HepG2 (cell line): ENCODE results near the gene SULT1A3. TPM values are rescaled to one million over a fixed set of nuclear protein-coding genes. Genes with fewer than 3 reads are reported as not detected.

Experiments
- ETV6 ChIP-seq: sonication (generic); formaldehyde crosslinking; conservative IDR thresholded peaks from 2 replicates; pipeline ENCODE4 v1.4.0; 2020; ENCODE audit warnings: missing genetic modification reagents
- FOXA3 ChIP-seq: IDR thresholded peaks from 2 replicates; pipeline ENCODE4 v1.6.1; 2016; ENCODE audit warnings: missing genetic modification reagents, missing compliant biosample characterization
- FOXC1 ChIP-seq: sonication (generic); formaldehyde crosslinking; IDR thresholded peaks from 2 replicates; pipeline ENCODE4 v1.8.0; 2022; ENCODE audit warnings: mild to moderate bottlenecking, missing genetic modification reagents, borderline replicate concordance
- HES4 ChIP-seq: sonication (generic); formaldehyde crosslinking; IDR thresholded peaks from 2 replicates; pipeline ENCODE4 v1.9.0; 2021; ENCODE audit warnings: mild to moderate bottlenecking, missing genetic modification reagents, borderline replicate concordance
- IRF2 ChIP-seq: IDR thresholded peaks from 2 replicates; pipeline ENCODE4 v1.6.1; 2018; ENCODE audit warnings: missing genetic modification reagents, missing compliant biosample characterization
- KDM2A ChIP-seq: sonication (generic); formaldehyde crosslinking; IDR thresholded peaks from 2 replicates; pipeline ENCODE4 v1.4.0; 2020; ENCODE audit warnings: low read depth, missing genetic modification reagents, borderline replicate concordance
- KDM5B ChIP-seq: sonication (generic); formaldehyde crosslinking; IDR thresholded peaks from 2 replicates; pipeline ENCODE4 v1.4.0; 2020; ENCODE audit warnings: missing genetic modification reagents, mild to moderate bottlenecking, borderline replicate concordance
- LCORL ChIP-seq, 2 experiments: fragments of 450-650 bp in 1 of 2; sonication (generic) in 1 of 2; formaldehyde crosslinking in 1 of 2; IDR thresholded peaks; 2 replicates each; pipeline versions ENCODE4 v1.5.0 to v1.6.1; 2017 to 2020; ENCODE audit warnings: antibody characterized with exemption in 1 of 2, missing genetic modification reagents in 1 of 2
- MXI1 ChIP-seq: IDR thresholded peaks from 3 replicates; pipeline ENCODE4 v1.6.1; 2012; ENCODE audit warnings: low read depth, low read length, inconsistent platforms, borderline replicate concordance
- MYC ChIP-seq: sonication (generic); formaldehyde crosslinking; IDR thresholded peaks from 2 replicates; pipeline ENCODE4 v1.9.0; 2021; ENCODE audit warnings: missing genetic modification reagents, borderline replicate concordance
- NR2F6 ChIP-seq, 2 experiments: IDR thresholded peaks; 2 replicates each; pipeline ENCODE4 v1.6.1; 2016; ENCODE audit warnings: antibody characterized with exemption in 1 of 2, mild to moderate bottlenecking in 1 of 2
- POLR2A ChIP-seq, 2 experiments: IDR thresholded peaks; 2 replicates each; pipeline ENCODE4 v1.6.1; 2011; ENCODE audit warnings: low read depth in 2 of 2, low read length in 2 of 2, mild to moderate bottlenecking in 1 of 2, moderate library complexity in 1 of 2; ENCODE audit not compliant: insufficient read depth in 1 of 2
- STAT5B ChIP-seq: sonication (generic); formaldehyde crosslinking; IDR thresholded peaks from 2 replicates; pipeline ENCODE4 v1.4.0; 2020; ENCODE audit warnings: missing genetic modification reagents
- ZNF607 ChIP-seq: sonication (generic); formaldehyde crosslinking; IDR thresholded peaks from 2 replicates; pipeline ENCODE4 v1.5.1; 2020; ENCODE audit warnings: missing genetic modification reagents, mild to moderate bottlenecking, borderline replicate concordance
- ZNF614 ChIP-seq: IDR thresholded peaks from 2 replicates; pipeline ENCODE4 v1.6.1; 2018; ENCODE audit warnings: missing biosample characterization, missing genetic modification reagents, inconsistent platforms, borderline replicate concordance
- ZNF891 ChIP-seq: sonication (generic); formaldehyde crosslinking; IDR thresholded peaks from 2 replicates; pipeline ENCODE4 v1.5.0; 2020; ENCODE audit warnings: mild to moderate bottlenecking, missing genetic modification reagents
- polyA plus RNA-seq, 8 experiments: library from polyadenylated mRNA; depleted of rRNA in 3 of 8; stranded (reverse) in 7 of 8; unstranded in 1 of 8; fragments of >200 nt; fragmentation: Illumina TruSeq in 4 of 8; extraction: Trizol in 4 of 8; gene quantifications; 2 replicates each; pipeline versions ENCODE4 v1.2.1 to v1.2.3, GENCODE V29; 2011 to 2016; ENCODE audit warnings: low read depth in 4 of 8, missing spikeins in 1 of 8, mixed read lengths in 1 of 8; ENCODE audit not compliant: insufficient read depth in 1 of 8
- total RNA-seq, 5 experiments: library from RNA; depleted of rRNA; stranded (reverse); fragments of >200 nt; fragmentation: Illumina TruSeq; extraction: Trizol; gene quantifications; 2 replicates each; pipeline ENCODE4 v1.2.3, GENCODE V29; 2016; ENCODE audit warnings: low read depth in 1 of 5
- TF ChIP-seq, protein P1 (sequence below): sonication (generic); formaldehyde crosslinking; IDR thresholded peaks from 2 replicates; pipeline ENCODE4 v1.5.0; 2020; ENCODE audit warnings: mild to moderate bottlenecking, missing genetic modification reagents, borderline replicate concordance
- TF ChIP-seq, protein P2 (sequence below): sonication (generic); formaldehyde crosslinking; IDR thresholded peaks from 2 replicates; pipeline ENCODE4 v1.4.0; 2020; ENCODE audit warnings: missing genetic modification reagents

The SULT1A3 gene
- total and polyA plus RNA-seq, 2 of the 13 experiments (the other 11 are each of a cell fraction or from before 2014, with no cell fraction given): 21.0 to 28.3 TPM

DNA sequence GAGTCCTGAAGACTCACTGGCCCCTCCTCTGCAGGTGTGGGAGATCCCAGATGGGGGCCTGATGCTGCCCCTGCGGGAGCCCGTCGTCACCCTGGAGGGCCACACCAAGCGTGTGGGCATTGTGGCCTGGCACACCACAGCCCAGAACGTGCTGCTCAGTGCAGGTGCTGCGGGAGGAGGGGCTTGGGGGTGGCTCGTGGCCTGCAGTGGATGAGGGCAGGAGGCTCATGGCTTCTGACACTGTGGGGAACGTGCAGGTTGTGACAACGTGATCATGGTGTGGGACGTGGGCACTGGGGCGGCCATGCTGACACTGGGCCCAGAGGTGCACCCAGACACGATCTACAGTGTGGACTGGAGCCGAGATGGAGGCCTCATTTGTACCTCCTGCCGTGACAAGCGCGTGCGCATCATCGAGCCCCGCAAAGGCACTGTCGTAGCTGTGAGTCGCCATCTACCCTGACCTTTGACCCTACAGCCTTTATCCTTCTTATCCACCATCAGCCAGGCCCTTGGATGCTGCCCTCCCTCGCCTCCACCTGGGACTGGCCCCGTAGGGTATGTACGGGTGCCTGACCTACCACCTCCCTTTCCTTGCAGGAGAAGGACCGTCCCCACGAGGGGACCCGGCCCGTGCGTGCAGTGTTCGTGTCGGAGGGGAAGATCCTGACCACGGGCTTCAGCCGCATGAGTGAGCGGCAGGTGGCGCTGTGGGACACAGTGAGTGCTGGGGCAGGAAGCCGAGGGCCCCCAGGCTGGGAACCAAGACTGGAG lies 12.1 kb upstream of the SULT1A3 start (continued):
- TF ChIP-seq FOXA3 (CRISPR knock-in tag): 0 out of 2 replicates have a peak, but pooled peaks have one; percentile 7
- no peak for TF ChIP-seq ZNF607 (CRISPR knock-in tag)
- no peak for TF ChIP-seq ZNF614 (CRISPR knock-in tag)
- no peak for TF ChIP-seq HES4
- TF ChIP-seq NR2F6 (IDR thresholded peaks at IDR 0.05): peak; percentile 89
- peak; percentile 91; the same call in 1 of the 2 replicates for TF ChIP-seq NR2F6 (CRISPR knock-in tag; IDR thresholded peaks at IDR 0.05)
- TF ChIP-seq, protein P1, sequence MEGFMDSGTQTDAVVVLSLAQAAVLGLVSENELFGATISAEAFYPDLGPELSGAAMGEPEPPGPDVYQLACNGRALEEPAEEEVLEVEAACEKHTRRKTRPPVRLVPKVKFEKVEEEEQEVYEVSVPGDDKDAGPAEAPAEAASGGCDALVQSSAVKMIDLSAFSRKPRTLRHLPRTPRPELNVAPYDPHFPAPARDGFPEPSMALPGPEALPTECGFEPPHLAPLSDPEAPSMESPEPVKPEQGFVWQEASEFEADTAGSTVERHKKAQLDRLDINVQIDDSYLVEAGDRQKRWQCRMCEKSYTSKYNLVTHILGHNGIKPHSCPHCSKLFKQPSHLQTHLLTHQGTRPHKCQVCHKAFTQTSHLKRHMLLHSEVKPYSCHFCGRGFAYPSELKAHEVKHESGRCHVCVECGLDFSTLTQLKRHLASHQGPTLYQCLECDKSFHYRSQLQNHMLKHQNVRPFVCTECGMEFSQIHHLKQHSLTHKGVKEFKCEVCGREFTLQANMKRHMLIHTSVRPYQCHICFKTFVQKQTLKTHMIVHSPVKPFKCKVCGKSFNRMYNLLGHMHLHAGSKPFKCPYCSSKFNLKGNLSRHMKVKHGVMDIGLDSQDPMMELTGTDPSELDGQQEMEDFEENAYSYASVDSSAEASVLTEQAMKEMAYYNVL: no peak
- no peak for TF ChIP-seq POLR2A (IDR thresholded peaks at IDR 0.05; ENCODE audit: insufficient read depth in 1 of 2, low read depth in 2 of 2, low read length in 2 of 2)
- TF ChIP-seq FOXC1 (CRISPR knock-in tag): 0 out of 2 replicates have a peak, but pooled peaks have one; percentile 49
- no peak for TF ChIP-seq MYC (CRISPR knock-in tag)
- no peak for TF ChIP-seq LCORL (IDR thresholded peaks at IDR 0.05)
- TF ChIP-seq LCORL (CRISPR knock-in tag; IDR thresholded peaks at IDR 0.05): no peak
- peak; percentile 72 for TF ChIP-seq KDM2A (CRISPR knock-in tag)
- 0 out of 2 replicates have a peak, but pooled peaks have one; percentile 15 for TF ChIP-seq ZNF891 (CRISPR knock-in tag)
- no peak for TF ChIP-seq ETV6 (CRISPR knock-in tag)
- no peak for TF ChIP-seq STAT5B (CRISPR knock-in tag)
- 0 out of 3 replicates have a peak, but pooled peaks have one; percentile 39 for TF ChIP-seq MXI1
- peak; percentile 46; the same call in 1 of the 2 replicates for TF ChIP-seq KDM5B (CRISPR knock-in tag)
- 0 out of 2 replicates have a peak, but pooled peaks have one; percentile 32 for TF ChIP-seq IRF2 (CRISPR knock-in tag)
- TF ChIP-seq, protein P2, sequence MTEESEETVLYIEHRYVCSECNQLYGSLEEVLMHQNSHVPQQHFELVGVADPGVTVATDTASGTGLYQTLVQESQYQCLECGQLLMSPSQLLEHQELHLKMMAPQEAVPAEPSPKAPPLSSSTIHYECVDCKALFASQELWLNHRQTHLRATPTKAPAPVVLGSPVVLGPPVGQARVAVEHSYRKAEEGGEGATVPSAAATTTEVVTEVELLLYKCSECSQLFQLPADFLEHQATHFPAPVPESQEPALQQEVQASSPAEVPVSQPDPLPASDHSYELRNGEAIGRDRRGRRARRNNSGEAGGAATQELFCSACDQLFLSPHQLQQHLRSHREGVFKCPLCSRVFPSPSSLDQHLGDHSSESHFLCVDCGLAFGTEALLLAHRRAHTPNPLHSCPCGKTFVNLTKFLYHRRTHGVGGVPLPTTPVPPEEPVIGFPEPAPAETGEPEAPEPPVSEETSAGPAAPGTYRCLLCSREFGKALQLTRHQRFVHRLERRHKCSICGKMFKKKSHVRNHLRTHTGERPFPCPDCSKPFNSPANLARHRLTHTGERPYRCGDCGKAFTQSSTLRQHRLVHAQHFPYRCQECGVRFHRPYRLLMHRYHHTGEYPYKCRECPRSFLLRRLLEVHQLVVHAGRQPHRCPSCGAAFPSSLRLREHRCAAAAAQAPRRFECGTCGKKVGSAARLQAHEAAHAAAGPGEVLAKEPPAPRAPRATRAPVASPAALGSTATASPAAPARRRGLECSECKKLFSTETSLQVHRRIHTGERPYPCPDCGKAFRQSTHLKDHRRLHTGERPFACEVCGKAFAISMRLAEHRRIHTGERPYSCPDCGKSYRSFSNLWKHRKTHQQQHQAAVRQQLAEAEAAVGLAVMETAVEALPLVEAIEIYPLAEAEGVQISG (CRISPR knock-in tag): peak; percentile 51
